Left ventricle myocardium superior (tissue), 1 donor: ENCODE measurements around the gene PRPF19. TPM values are rescaled to one million over a fixed set of nuclear protein-coding genes. Genes with fewer than 3 reads are reported as not detected.

Source experiments
- ATAC-seq: fragments of 200-7000 bp; cut with Tn5 transposase; one replicate; pipeline ENCODE4 v1.9.1; 2020; ENCODE audit warnings: mild to moderate bottlenecking, moderate library complexity
- DNase-seq: peaks from one replicate; pipeline ENCODE4 v3.0.0-alpha.2; 2020
- intact Hi-C: fragments of 100-400 bp; cut with micrococcal nuclease; formaldehyde crosslinking; loops from one replicate; pipeline ENCODE4 v1.11.0; 2022
- long read RNA-seq: library from polyadenylated mRNA; unstranded; transcript quantifications from one replicate; pipeline ENCODE4 v2.0.0, GENCODE V29; 2021
- total RNA-seq: library from RNA; stranded (reverse); fragmentation: NEBNext Ultra II Directional; extraction: Animal tissue kit (Norgen Biotek cat#: 25700); gene quantifications from one replicate; pipeline ENCODE4 v1.2.1, GENCODE V29; 2021
- donor health status: DM: no; HTN: yes; CAD: no; lungs with severe emphysema.

The PRPF19 gene
- total RNA-seq: 41.5 TPM
- long read RNA-seq, partial matches to known transcripts: 0 of 1 reads
- long read RNA-seq, other reads (novel, unspliced or antisense): 1 of 1 reads

GRCh38 chr11:60906132-60906972, at the start of gene PRPF19:
Gene PRPF19, minus strand, starts transcription at chr11:60906585. Its CDS starts 203 bp downstream, at chr11:60906382.
- DNase-seq (peak; percentile 98), ATAC-seq (peak; percentile 98)
- intact Hi-C loops: no loop called here

- intact Hi-C loops: no loop called here
- ATAC-seq (no peak), DNase-seq (no peak)
These were observed 49.2 kb upstream of the PRPF19 start for GRCh38 chr11:60955571-60955970.

DNA sequence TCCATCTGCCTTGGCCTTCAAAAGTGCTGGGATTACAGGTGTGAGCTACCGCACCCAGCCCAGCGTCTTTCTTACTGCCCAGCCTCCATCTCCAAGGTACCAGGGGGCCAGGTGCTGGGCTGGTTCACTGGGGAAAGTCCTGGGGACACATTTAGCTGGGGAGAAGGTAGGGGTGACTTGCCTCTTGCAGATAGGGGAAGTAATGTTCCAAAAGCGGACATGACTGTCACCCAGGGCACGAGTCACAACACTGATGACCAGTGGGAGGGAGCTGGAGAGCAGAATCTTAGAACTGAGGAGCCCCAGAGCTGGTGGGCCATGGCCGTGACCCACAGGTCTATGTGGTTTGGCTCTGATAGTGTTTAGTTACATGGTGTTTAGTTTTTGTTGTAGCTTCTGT, 48.0 kb upstream of the PRPF19 start:
- DNase-seq (no peak), ATAC-seq (no peak)
- intact Hi-C loops: no loop called here

- ATAC-seq (no peak), DNase-seq (no peak)
- intact Hi-C loops: no loop called here
These were observed 47.4 kb upstream of the PRPF19 start for GRCh38 chr11:60953781-60954180.

DNA sequence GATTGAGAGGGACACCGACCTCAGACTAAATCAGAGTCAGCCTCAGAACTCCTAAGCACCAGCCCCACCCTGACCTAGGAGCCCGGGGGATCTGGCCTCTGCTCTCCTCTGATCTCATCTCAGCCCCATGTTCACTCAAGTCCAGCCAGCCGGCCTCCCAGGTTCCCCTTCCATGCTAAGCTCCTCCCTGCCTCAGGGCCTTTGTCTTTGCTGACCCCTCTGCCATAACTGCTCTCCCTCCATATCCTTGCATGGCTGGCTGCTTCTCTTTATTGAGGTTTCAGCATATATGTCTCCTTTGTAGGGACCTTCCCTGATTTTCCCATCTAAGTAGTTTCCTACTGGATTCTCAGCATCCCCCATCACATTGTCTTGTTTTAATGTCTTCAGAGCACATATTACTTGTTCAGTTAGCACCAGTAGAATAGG, 46.4 kb upstream of the PRPF19 start:
- ATAC-seq (no peak), DNase-seq (peak; percentile 42)
- intact Hi-C loops: no loop called here

DNA sequence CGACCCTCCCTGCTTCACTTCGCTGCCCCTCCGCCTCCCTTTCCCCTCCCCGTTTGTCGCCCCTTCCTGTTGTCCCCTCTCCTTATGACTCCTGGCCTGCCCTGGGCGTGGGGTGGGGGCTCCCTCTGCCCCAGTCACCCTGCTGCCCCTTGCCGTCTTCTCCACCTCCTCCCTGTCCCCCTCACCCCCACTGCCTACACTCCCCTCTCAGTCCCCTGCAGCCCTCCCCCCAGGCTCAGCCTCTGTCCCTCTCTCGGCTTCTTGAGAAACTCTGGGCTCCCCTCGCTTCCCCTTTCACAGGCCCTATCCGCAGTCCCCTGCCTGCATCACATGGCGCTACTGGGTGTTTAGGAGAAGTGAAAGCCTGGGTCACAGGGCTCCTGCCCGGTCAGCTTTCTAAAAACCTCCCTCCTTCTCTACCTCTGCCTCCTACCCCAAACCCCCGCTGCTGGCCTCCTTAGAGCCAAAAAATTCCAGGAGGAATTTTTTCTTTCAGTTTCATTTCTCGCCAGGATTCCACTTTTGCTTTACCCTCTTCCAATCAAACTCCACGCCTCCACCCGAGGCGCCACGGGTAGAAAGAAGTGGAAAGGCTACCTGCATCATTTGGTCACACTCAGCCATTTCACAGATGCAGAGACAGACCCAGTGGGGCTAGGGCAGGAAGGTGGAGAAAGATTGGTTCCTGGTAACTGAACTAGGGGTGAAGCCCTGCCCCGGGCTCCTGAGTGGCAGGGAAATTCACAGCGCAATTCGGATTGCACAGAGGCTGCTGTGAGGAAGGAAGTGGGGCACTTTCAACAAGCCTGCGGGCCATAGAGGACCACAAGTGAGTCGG, 45.7 kb upstream of the PRPF19 start, which contains the start of gene SLC15A3:
Gene SLC15A3 (minus strand): TSS at position 273 of the 838 bp plus-strand sequence. CDS start 625 bp downstream, outside the sequence.
- DNase-seq (peak; percentile 63), ATAC-seq (peak; percentile 81)
- intact Hi-C loops: no loop called here

DNA sequence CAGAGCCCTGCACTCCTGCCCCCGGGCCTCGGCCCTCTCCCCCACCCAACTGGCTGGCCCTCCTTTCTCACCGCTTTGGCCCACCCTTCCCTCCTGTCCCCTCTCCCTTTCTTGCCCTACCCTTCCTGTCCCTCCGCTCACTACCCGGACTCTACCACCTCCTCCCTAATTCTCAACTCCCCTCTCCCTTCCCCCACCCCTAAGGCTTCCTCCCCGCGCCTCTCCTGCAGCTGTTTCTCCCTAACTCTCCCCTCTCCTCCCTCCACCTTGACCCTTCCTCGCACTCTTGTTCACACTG, 45.2 kb upstream of the PRPF19 start:
- intact Hi-C loops: no loop called here
- ATAC-seq (peak; percentile 43), DNase-seq (no peak)

GRCh38 chr11:60950933-60951605, 44.7 kb upstream of the PRPF19 start:
- ATAC-seq: peak; percentile 12
- peak; percentile 64 for DNase-seq
- intact Hi-C loops: no loop called here

DNA sequence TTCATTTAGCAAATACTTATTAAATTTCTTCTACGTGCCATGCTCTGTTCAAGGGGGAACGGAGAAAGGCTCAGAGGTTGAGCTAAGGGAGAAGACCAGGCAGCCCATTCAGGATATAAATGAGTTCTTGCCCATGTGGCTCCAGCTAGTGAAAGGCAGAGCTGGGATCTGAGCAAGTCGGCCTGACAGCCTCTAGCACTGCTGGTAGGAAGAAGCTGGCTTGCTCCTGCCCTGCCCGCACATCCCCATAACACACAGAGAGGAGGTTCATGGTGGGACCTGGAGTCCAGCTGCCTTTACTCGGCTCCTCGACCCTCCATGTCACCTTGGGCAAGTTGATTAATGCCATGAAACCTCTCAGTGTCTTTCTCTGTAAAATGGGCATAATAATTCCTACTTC, 43.6 kb upstream of the PRPF19 start:
- no peak for DNase-seq
- intact Hi-C loops: no loop called here
- ATAC-seq: no peak

DNA sequence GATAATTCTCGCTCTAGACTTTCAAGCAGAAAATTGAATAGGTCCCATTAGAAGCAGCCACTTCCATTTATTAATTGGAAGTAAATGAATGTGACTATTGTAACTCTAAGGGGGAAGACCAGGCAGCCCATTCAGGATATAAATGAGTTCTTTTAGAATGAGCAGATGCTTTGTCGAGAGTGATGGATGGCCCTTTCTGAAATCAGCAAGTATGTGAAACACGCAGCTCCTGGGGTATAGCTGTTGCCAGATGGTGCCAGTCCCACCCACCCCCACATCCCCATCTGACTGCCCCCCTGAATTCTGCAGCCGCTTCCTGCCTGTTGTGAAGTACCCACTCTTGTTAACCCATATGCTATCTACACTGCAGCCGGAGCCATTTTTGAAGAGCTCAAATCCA, 41.9 kb upstream of the PRPF19 start:
- intact Hi-C loops: no loop called here
- no peak for DNase-seq
- no peak for ATAC-seq

- intact Hi-C loops: no loop called here
These were observed 41.3 kb upstream of the PRPF19 start for GRCh38 chr11:60947700-60948099.

DNA sequence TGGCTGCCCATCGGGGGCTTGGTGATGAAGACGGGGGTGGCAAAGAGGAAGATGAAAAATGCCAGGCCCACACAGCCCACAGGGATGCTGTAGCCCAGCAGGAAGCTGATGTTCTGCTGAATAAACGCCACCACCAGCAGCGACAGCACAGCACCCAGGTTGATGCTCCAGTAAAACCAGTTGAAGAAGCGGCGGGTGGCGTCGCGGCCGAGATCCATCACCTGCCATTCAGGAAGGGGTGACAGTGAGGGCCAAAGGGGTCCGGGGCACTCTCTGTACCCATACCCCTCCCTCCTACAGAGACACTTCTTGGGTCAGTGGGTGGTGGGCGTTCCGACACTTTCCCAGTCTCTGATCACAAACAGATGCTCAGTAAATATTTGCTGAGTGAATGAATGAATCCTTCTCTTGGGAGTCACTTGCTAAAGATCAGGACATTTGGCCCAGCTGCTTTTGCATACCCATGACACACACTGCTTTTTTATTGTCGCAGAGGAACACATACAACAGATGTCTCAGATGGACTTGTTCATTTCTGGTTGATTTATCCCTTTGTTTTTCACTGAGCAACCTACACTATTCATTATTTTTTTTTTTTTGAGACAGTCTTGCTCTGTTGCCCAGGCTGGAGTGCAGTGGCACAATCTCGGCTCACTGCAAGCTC, 40.3 kb upstream of the PRPF19 start:
- no peak for DNase-seq
- intact Hi-C loops: no loop called here
- ATAC-seq: no peak

More at GRCh38 chr11:60947700-60948099, 41.3 kb upstream of the PRPF19 start:
- DNase-seq (no peak), ATAC-seq (no peak)

GRCh38 chr11:60945295-60945667, 38.9 kb upstream of the PRPF19 start:
- intact Hi-C loops: no loop called here
- DNase-seq: no peak
- ATAC-seq: no peak

- DNase-seq (no peak), ATAC-seq (no peak)
- intact Hi-C loops: no loop called here
These were observed 38.3 kb upstream of the PRPF19 start for GRCh38 chr11:60944490-60945294.

DNA sequence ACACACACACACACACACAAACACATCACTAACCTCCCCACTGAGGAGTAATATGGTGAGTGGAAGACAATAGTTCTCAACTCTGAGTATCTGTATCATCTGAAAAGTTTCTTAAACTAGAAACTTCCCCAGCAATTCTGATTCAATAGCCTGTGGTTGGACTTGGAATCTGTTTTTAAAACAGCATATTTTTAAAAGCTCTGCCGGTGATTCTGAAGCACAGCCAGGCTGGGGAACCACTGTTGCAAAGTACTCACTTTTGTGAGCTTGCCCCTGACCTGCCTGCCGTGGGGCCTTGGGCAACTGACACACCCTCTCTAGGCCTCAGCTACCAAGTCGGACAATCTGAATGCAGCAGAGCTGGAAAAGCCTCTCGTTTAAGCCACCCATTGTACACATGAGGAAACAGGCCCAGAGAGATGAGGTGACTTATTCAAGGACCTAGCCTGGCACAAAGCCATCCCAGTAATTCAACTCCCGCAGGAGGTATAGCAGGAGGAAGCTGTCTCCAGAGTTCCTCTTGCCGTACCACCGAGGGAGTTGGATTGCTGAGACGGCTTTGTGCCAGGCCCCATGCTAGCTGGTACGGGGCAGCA, 36.7 kb upstream of the PRPF19 start:
- intact Hi-C loops: no loop called here
- no peak for DNase-seq
- no peak for ATAC-seq

DNA sequence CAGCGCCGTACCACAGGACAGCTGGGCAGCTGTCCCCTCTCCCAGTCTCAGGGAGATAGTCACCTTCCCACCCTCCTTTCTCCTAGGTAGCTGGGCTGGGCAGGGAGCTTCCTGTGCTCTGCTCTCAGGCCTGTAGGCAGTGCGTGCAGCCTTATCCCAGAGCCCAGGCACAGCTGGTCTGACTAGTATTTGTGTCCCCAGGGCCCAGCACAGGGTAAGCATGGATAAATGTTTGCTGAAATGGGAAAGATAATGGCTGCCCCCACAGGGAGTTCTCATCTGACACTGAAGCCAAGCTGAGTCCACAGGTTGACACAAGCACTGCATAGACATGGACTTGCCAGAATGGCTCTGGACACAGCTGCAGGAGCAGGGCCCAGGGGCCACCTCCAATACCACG, 35.8 kb upstream of the PRPF19 start:
- intact Hi-C loops: no loop called here
- ATAC-seq (no peak), DNase-seq (no peak)

DNA sequence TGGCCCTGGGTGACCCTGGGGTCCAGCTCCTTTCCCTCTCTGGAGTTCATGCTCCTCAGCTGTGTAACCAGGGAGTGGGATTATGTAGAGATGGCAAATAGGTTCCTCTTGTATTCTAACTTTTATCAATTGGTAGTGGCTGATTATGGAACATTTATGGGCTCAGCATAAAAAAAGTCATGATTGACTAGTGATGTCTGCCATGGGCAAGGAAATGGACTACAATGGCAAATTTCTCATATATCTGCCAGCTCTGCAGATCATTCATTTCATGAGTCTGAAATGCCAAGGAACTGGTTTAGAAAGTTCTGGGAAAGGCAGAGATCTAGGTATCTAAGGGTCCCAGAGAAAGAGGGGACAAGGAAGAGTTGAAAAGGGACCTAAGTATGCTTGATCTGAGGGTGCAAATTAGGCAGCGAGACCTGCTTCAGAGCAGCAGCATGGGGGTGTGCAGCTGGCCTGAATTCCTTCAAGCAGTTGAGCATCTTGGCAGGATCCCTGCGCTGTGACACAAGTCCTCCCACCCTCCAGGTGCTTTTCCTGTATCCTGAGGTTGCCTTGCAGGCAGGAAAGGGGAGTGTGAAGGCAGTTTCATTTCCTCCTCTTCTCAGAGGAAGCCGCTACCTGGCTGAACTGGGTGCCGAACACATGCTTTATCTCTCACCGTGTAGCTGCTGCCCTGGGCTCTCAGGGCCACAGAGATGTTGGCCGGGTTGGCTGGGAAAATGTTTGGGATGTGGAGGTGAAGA, 35.2 kb upstream of the PRPF19 start:
- intact Hi-C loops: no loop called here
- ATAC-seq (no peak), DNase-seq (no peak)
